CD4-positive, alpha-beta memory T cell (primary cell): ENCODE measurements around the gene ZNF512B. TPM values are rescaled to one million over a fixed set of nuclear protein-coding genes. Genes with fewer than 3 reads are reported as not detected.
A peak's percentile ranks its signal among the peaks of the same experiment; 100 is the strongest.

Experiments used
- CTCF ChIA-PET: fragments of 350-600 bp; sonication (Branson Sonifier 250); formaldehyde crosslinking; loops from one replicate; lab custom pipeline; 2021; ENCODE audit warnings: inconsistent platforms; ENCODE audit not compliant: partially characterized antibody; lab: Charles Lee
- POLR2A ChIA-PET: fragments of 350-600 bp; sonication (Branson Sonifier 250); formaldehyde crosslinking; loops from one replicate; lab custom pipeline; 2021; ENCODE audit not compliant: partially characterized antibody; lab: Charles Lee
- DNase-seq, 5 donors: peaks; one replicate each; pipeline versions ENCODE4 v3.0.0 to v3.0.0-alpha.2; 2020 to 2022; ENCODE audit warnings: mixed read lengths in 1 of 5
- H3K27ac ChIP-seq: one replicate; pipeline ENCODE4 v1.7.0; 2013; ENCODE audit warnings: low read depth, low read length
- H3K27me3 ChIP-seq: 2 replicates; pipeline ENCODE4 v1.7.0; 2013; ENCODE audit warnings: mild to moderate bottlenecking, low read length, moderate library complexity; ENCODE audit not compliant: insufficient read depth
- H3K36me3 ChIP-seq: 2 replicates; pipeline ENCODE4 v1.7.0; 2013; ENCODE audit warnings: mild to moderate bottlenecking, low read length, moderate library complexity; ENCODE audit not compliant: insufficient read depth
- H3K4me1 ChIP-seq: 2 replicates; pipeline ENCODE4 v1.7.0; 2013; ENCODE audit warnings: mild to moderate bottlenecking, low read length, moderate library complexity; ENCODE audit not compliant: insufficient read depth
- H3K4me3 ChIP-seq, 2 donors: one replicate each; pipeline ENCODE4 v1.7.0; 2013; ENCODE audit warnings: low read length in 2 of 2, mild to moderate bottlenecking in 1 of 2
- H3K9me3 ChIP-seq, 2 donors: one replicate each; pipeline ENCODE4 v1.7.0; 2013; ENCODE audit warnings: low read length in 2 of 2, control low read depth in 1 of 2; ENCODE audit not compliant: control insufficient read depth in 1 of 2
- H3K27ac Mint-ChIP-seq, 7 donors: one replicate each; pipeline ENCODE4 v1.8.0; 2020 to 2021; ENCODE audit warnings: mixed read lengths in 7 of 7, mild to moderate bottlenecking in 6 of 7, inconsistent platforms in 3 of 7, moderate library complexity in 3 of 7
- H3K27me3 Mint-ChIP-seq, 2 donors: one replicate each; pipeline ENCODE4 v1.8.0; 2020 to 2021; ENCODE audit warnings: mixed read lengths in 2 of 2
- H3K36me3 Mint-ChIP-seq, 2 donors: one replicate each; pipeline ENCODE4 v1.8.0; 2020 to 2021; ENCODE audit warnings: mixed read lengths in 2 of 2, inconsistent platforms in 1 of 2, mild to moderate bottlenecking in 1 of 2
- H3K4me1 Mint-ChIP-seq, 4 donors: one replicate each; pipeline ENCODE4 v1.8.0; 2020 to 2021; ENCODE audit warnings: mixed read lengths in 4 of 4, mild to moderate bottlenecking in 1 of 4
- H3K4me3 Mint-ChIP-seq, 8 donors: one replicate each; pipeline ENCODE4 v1.8.0; 2020 to 2021; ENCODE audit warnings: mixed read lengths in 8 of 8, mild to moderate bottlenecking in 7 of 8, moderate library complexity in 6 of 8, inconsistent platforms in 3 of 8
- H3K9me3 Mint-ChIP-seq, 8 donors: one replicate each; pipeline ENCODE4 v1.8.0; 2020 to 2021; ENCODE audit warnings: mixed read lengths in 8 of 8, mild to moderate bottlenecking in 5 of 8, inconsistent platforms in 3 of 8, moderate library complexity in 1 of 8
- intact Hi-C: fragments of 100-400 bp; cut with micrococcal nuclease; formaldehyde crosslinking; loops from one replicate; pipeline ENCODE4 v1.15.1; 2023
- polyA plus RNA-seq, 2 donors: library from polyadenylated mRNA; unstranded; fragments of 300-500 nt; fragmentation: Illumina TruSeq; gene quantifications; one replicate each; pipeline ENCODE4 v1.2.3, GENCODE V29; 2021
- total RNA-seq, 2 experiments: library from RNA; stranded (reverse); gene quantifications; one replicate each; pipeline ENCODE4 v1.2.3, GENCODE V29; 2021

ZNF512B gene
- total and polyA plus RNA-seq, 4 experiments from 2014 or later = 0.20 to 22.0 (median 11.2) TPM

- Histone ChIP-seq H3K27me3 (no peaks in the 10 kb centered on the region), H3K9me3 (peaks cover 11 to 16% of the 10 kb centered on the region in 2 donors), H3K4me3 (no peak overlapping the region), H3K4me1 (peaks cover 22% of the 10 kb centered on the region), H3K36me3 (peaks cover 67% of the 10 kb centered on the region), H3K27ac (no peak overlapping the region)
- Mint-ChIP-seq H3K36me3 (peaks cover 58 to 59% of the 10 kb centered on the region in 2 donors), H3K27me3 (no peaks in the 10 kb centered on the region), H3K4me1 (peaks cover 5 to 33% (median 21%) of the 10 kb centered on the region in 4 donors), H3K9me3 (peaks cover 0 to 35% (median 25%) of the 10 kb centered on the region in 8 donors), H3K4me3 (no peak overlapping the region), H3K27ac (no peak overlapping the region)
- CTCF ChIA-PET = interaction anchor here (1.4 kb wide), 1 partner anchor 32 kb away, joined by 4 read pairs; no protein-coding TSS in a partner anchor
- DNase-seq = no peak
- POLR2A ChIA-PET = interaction anchor here (1.2 kb wide), 1 partner anchor 26 kb away, joined by 4 read pairs; the partner anchor contains the start of gene PRPF6
- intact Hi-C loops = no loop called here
These were observed 37.2 kb upstream of the ZNF512B start for GRCh38 chr20:64006902-64007301.

DNA sequence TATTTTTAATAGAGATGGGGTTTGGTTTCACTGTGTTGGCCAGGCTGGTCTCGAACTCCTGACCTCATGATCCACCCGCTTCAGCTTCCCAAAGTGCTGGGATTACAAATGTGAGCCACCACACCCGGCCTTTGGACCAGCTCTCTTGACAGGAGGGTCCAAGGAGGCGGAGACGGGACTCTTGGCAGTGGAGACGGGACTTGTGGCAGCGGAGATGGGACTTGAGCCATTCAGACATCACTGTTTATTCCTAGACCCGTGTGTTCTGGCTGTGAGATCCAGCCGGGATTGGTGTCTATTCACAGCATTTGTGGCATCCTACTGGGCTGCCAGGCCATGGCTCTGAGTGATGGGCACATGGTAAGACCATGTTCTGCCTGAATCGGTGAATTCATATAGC, 36.8 kb upstream of the ZNF512B start:
- intact Hi-C loops = no loop called here
- no peak for DNase-seq
- H3K9me3 Mint-ChIP-seq = peaks cover 0 to 34% (median 24%) of the 10 kb centered on the region in 8 donors
- Histone ChIP-seq H3K9me3 (peaks cover 10 to 15% of the 10 kb centered on the region in 2 donors), H3K27ac (no peak overlapping the region), H3K27me3 (no peaks in the 10 kb centered on the region), H3K4me1 (peaks cover 20% of the 10 kb centered on the region), H3K4me3 (no peak overlapping the region), H3K36me3 (peaks cover 69% of the 10 kb centered on the region)
- no peak overlapping the region for H3K27ac Mint-ChIP-seq
- POLR2A ChIA-PET = interaction anchor here (1.2 kb wide), 1 partner anchor 26 kb away, joined by 4 read pairs; the partner anchor contains the start of gene PRPF6
- peaks cover 61 to 62% of the 10 kb centered on the region in 2 donors for H3K36me3 Mint-ChIP-seq
- CTCF ChIA-PET = interaction anchor here (1.4 kb wide), 1 partner anchor 32 kb away, joined by 4 read pairs; no protein-coding TSS in a partner anchor
- peaks cover 5 to 35% (median 19%) of the 10 kb centered on the region in 4 donors for H3K4me1 Mint-ChIP-seq
- no peaks in the 10 kb centered on the region for H3K27me3 Mint-ChIP-seq
- no peak overlapping the region for H3K4me3 Mint-ChIP-seq

DNA sequence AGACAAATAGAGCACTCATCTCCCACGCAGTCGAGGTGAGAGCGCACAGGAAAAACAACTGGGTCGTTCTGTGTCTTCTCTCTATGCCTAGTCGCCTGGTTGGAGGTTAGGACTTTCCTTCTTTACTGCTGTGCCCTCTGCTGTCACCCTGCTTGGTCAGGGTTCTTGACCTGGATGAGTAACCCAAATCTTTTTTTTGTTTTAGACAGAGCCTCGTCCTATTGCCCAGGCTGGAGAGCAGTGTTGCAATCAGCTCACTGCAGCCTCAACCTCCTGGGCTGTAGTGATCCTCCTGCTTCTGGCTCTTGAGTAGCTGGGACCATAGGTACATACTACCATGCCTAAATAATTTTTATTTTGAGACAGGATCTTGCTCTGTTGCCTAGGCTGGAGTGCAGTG, 35.7 kb upstream of the ZNF512B start:
- Histone ChIP-seq H3K27ac (no peak overlapping the region), H3K4me3 (no peak overlapping the region), H3K36me3 (peaks cover 68% of the 10 kb centered on the region), H3K9me3 (peaks cover 0 to 8% of the 10 kb centered on the region in 2 donors), H3K4me1 (peaks cover 10% of the 10 kb centered on the region), H3K27me3 (no peaks in the 10 kb centered on the region)
- Mint-ChIP-seq H3K27ac (peak overlapping the region in 1 of 7 donors; percentile 17), H3K4me3 (no peak overlapping the region), H3K9me3 (peaks cover 0 to 26% (median 19%) of the 10 kb centered on the region in 8 donors), H3K27me3 (no peaks in the 10 kb centered on the region), H3K4me1 (peaks cover 4 to 26% (median 14%) of the 10 kb centered on the region in 4 donors), H3K36me3 (peaks cover 57 to 58% of the 10 kb centered on the region in 2 donors)
- POLR2A ChIA-PET = no interaction called here
- intact Hi-C loops = no loop called here
- CTCF ChIA-PET = no interaction called here
- DNase-seq = no peak

DNA sequence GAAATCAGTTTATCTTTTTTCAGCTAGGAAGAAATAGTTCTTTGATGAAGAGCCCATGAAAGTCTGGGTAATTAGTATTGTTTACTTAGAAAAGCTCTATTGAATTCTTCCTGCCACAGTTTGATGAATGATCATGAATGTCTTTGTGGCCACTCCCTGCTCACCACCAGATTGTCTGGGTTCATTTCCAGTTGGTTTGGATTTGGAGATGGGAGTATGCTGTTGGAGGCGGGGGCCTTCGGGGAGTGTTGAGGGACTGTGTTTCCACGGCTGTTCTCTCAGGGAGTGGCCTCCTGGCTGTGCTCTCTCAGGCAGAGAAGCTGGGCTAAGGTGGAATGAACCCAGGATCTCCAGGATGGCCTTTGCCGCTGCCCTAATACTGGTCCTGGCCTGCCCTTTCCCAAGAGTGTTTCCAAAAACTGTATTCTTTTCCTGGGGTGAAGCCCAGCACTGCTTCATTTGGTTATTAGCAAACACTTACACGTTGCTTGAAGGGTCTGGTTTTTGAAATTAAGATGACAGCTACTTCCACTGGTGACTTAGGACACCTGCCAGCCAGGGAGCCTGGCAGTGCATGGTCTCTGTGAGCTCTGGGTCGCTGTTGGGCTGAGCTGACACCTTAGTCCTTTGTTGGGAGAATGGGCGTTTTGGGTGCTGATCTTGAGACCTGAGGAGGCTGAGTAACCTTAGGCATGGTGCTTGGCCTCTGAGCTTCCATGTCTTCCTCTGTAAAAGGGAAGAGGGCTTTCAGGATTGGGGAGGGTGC, 34.4 kb upstream of the ZNF512B start:
- intact Hi-C loops = no loop called here
- no peaks in the 10 kb centered on the region for H3K27me3 ChIP-seq
- Mint-ChIP-seq H3K27me3 (no peaks in the 10 kb centered on the region), H3K4me1 (peaks cover 1 to 15% (median 8%) of the 10 kb centered on the region in 4 donors), H3K27ac (no peak overlapping the region), H3K4me3 (no peak overlapping the region), H3K9me3 (peaks cover 0 to 15% (median 11%) of the 10 kb centered on the region in 8 donors), H3K36me3 (peaks cover 52 to 56% of the 10 kb centered on the region in 2 donors)
- H3K36me3 ChIP-seq = peaks cover 74% of the 10 kb centered on the region
- no peak for DNase-seq
- ChIA-PET POLR2A (interaction anchor here (0.6 to 1.8 kb wide), 2 partner anchors 34 to 282 kb away, joined by 4 to 6 read pairs; no protein-coding TSS in a partner anchor), CTCF (interaction anchor here (2.2 kb wide), 1 partner anchor 35 kb away, joined by 8 read pairs; no protein-coding TSS in a partner anchor)
- no peak overlapping the region for H3K27ac ChIP-seq
- peaks cover 0 to 8% of the 10 kb centered on the region in 2 donors for H3K9me3 ChIP-seq
- no peak overlapping the region for H3K4me3 ChIP-seq
- no peaks in the 10 kb centered on the region for H3K4me1 ChIP-seq

- DNase-seq = no peak
- intact Hi-C loops = no loop called here
- H3K36me3 ChIP-seq = peaks cover 73% of the 10 kb centered on the region
- H3K4me3 Mint-ChIP-seq = peak overlapping the region in 1 of 8 donors; percentile 7
- CTCF ChIA-PET = interaction anchor here (0.7 to 1.0 kb wide), 2 partner anchors 24 to 36 kb away, joined by 3 to 4 read pairs; no protein-coding TSS in a partner anchor
- no peaks in the 10 kb centered on the region for H3K4me1 ChIP-seq
- H3K9me3 Mint-ChIP-seq = no peaks in the 10 kb centered on the region
- no peaks in the 10 kb centered on the region for H3K27me3 Mint-ChIP-seq
- H3K27ac Mint-ChIP-seq = no peak overlapping the region
- peaks cover 0 to 13% (median 5%) of the 10 kb centered on the region in 4 donors for H3K4me1 Mint-ChIP-seq
- no peak overlapping the region for H3K27ac ChIP-seq
- POLR2A ChIA-PET = interaction anchor here (0.8 kb wide), 1 partner anchor 19 kb away, joined by 3 read pairs; no protein-coding TSS in a partner anchor
- H3K4me3 ChIP-seq = no peak overlapping the region
- no peaks in the 10 kb centered on the region for H3K9me3 ChIP-seq
- no peaks in the 10 kb centered on the region for H3K27me3 ChIP-seq
- H3K36me3 Mint-ChIP-seq = peaks cover 40 to 53% of the 10 kb centered on the region in 2 donors
These were observed 31.9 kb upstream of the ZNF512B start for GRCh38 chr20:64001607-64002011.

DNA sequence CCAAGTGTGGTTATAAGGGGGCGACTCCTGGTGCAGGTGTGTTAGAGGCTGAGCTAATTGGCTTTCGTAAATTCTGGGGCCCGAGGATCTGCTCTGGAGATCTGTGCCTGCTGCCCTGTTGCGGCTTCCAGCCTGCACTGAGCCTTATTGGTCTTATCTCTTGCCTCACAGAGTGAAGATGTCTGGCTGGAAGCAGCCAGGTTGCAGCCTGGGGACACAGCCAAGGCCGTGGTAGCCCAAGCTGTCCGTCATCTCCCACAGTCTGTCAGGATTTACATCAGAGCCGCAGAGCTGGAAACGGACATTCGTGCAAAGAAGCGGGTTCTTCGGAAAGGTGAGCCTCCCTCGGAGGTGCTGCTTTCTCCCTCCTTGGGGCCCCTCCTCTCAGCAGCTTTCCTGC, 31.2 kb upstream of the ZNF512B start:
- Mint-ChIP-seq H3K27me3 (no peaks in the 10 kb centered on the region), H3K27ac (no peak overlapping the region), H3K36me3 (peaks cover 36 to 55% of the 10 kb centered on the region in 2 donors), H3K4me3 (no peak overlapping the region), H3K4me1 (peaks cover 0 to 11% (median 5%) of the 10 kb centered on the region in 4 donors), H3K9me3 (no peaks in the 10 kb centered on the region)
- Histone ChIP-seq H3K27ac (no peak overlapping the region), H3K27me3 (no peaks in the 10 kb centered on the region), H3K36me3 (peaks cover 75% of the 10 kb centered on the region), H3K4me3 (no peak overlapping the region), H3K9me3 (no peaks in the 10 kb centered on the region), H3K4me1 (no peaks in the 10 kb centered on the region)
- CTCF ChIA-PET = interaction anchor here (1.0 kb wide), 1 partner anchor 37 kb away, joined by 3 read pairs; no protein-coding TSS in a partner anchor
- intact Hi-C loops = no loop called here
- POLR2A ChIA-PET = no interaction called here
- no peak for DNase-seq
